WTC11 (cell line): Measurements from ENCODE around the gene OSGEPL1. TPM values are rescaled to one million over a fixed set of nuclear protein-coding genes. Genes with fewer than 3 reads are reported as not detected.

Experiments
- ATAC-seq: fragments of 200-7000 bp; cut with Tn5 transposase; 2 replicates; pipeline ENCODE4 v1.10.0; 2021; ENCODE audit warnings: mild to moderate bottlenecking, moderate library complexity
- CTCF ChIA-PET: fragments of 300-600 bp; sonication (Branson Sonifier 250); formaldehyde crosslinking; loops from one replicate; lab custom pipeline; 2021; ENCODE audit warnings: antibody characterized with exemption; lab: Charles Lee
- POLR2A ChIA-PET: fragments of 350-600 bp; sonication (Branson Sonifier 250); formaldehyde crosslinking; loops from one replicate; lab custom pipeline; 2021; ENCODE audit warnings: antibody characterized with exemption; lab: Charles Lee
- DNase-seq: peaks from one replicate; pipeline ENCODE4 v3.0.0; 2021; ENCODE audit warnings: low spot score
- H3K27ac Mint-ChIP-seq: 2 replicates; pipeline ENCODE4 v1.8.0; 2021; ENCODE audit warnings: mixed read lengths
- H3K27me3 Mint-ChIP-seq: 2 replicates; pipeline ENCODE4 v1.8.0; 2021; ENCODE audit warnings: low read depth, mild to moderate bottlenecking, moderate library complexity, mixed read lengths
- H3K36me3 Mint-ChIP-seq: 2 replicates; pipeline ENCODE4 v1.8.0; 2021; ENCODE audit warnings: mixed read lengths
- H3K4me1 Mint-ChIP-seq: 2 replicates; pipeline ENCODE4 v1.8.0; 2022; ENCODE audit warnings: mixed read lengths
- H3K4me3 Mint-ChIP-seq: 2 replicates; pipeline ENCODE4 v1.8.0; 2021; ENCODE audit warnings: mild to moderate bottlenecking, moderate library complexity, mixed read lengths
- H3K9me3 Mint-ChIP-seq: 2 replicates; pipeline ENCODE4 v1.8.0; 2021; ENCODE audit warnings: mixed read lengths
- AR ChIP-seq: fragments of 250-450 bp; sonication (Bioruptor Pico); IDR thresholded peaks from 2 replicates; pipeline ENCODE4 v1.9.0; 2021; ENCODE audit warnings: mild to moderate bottlenecking
- CBFB ChIP-seq: sonication (generic); formaldehyde crosslinking; IDR thresholded peaks from 2 replicates; pipeline ENCODE4 v1.8.1; 2022; ENCODE audit warnings: mild to moderate bottlenecking, low read depth, missing genetic modification reagents
- CTCF ChIP-seq: fragments of 200-600 bp; IDR thresholded peaks from 2 replicates; pipeline ENCODE4 v1.8.0; 2022; ENCODE audit warnings: antibody characterized with exemption
- E2F5 ChIP-seq: sonication (generic); formaldehyde crosslinking; IDR thresholded peaks from 2 replicates; pipeline ENCODE4 v1.8.1; 2022; ENCODE audit warnings: mild to moderate bottlenecking, moderate library complexity, missing genetic modification reagents
- NFE2L1 ChIP-seq: sonication (generic); formaldehyde crosslinking; IDR thresholded peaks from 2 replicates; pipeline ENCODE4 v1.8.1; 2023; ENCODE audit warnings: missing genetic modification reagents
- NR3C1 ChIP-seq: sonication (generic); formaldehyde crosslinking; conservative IDR thresholded peaks from 2 replicates; pipeline ENCODE4 v1.8.1; 2023; ENCODE audit warnings: low read depth, mild to moderate bottlenecking, missing genetic modification reagents
- OVOL2 ChIP-seq: fragments of 250-450 bp; sonication (Bioruptor Pico); IDR thresholded peaks from 2 replicates; pipeline ENCODE4 v1.9.0; 2021; ENCODE audit warnings: mild to moderate bottlenecking, borderline replicate concordance
- SMAD3 ChIP-seq: sonication (generic); formaldehyde crosslinking; IDR thresholded peaks from 2 replicates; pipeline ENCODE4 v1.8.0; 2022; ENCODE audit warnings: missing genetic modification reagents, mild to moderate bottlenecking, borderline replicate concordance
- USF2 ChIP-seq: sonication (generic); formaldehyde crosslinking; IDR thresholded peaks from 2 replicates; pipeline ENCODE4 v1.8.1; 2023; ENCODE audit warnings: mild to moderate bottlenecking, missing genetic modification reagents, moderate library complexity
- ZNF219 ChIP-seq: sonication (generic); formaldehyde crosslinking; IDR thresholded peaks from 2 replicates; pipeline ENCODE4 v1.8.0; 2023; ENCODE audit warnings: missing genetic modification reagents, mild to moderate bottlenecking, borderline replicate concordance
- total RNA-seq: library from RNA; stranded (reverse); gene quantifications from 3 replicates; pipeline ENCODE4 v1.2.3, GENCODE V29; 2021
- TF ChIP-seq, protein P1 (sequence below): fragments of 250-450 bp; sonication (Bioruptor Pico); IDR thresholded peaks from 2 replicates; pipeline ENCODE4 v1.8.0; 2021; ENCODE audit warnings: mild to moderate bottlenecking
- TF ChIP-seq, protein P2 (sequence below): sonication (generic); formaldehyde crosslinking; IDR thresholded peaks from 2 replicates; pipeline ENCODE4 v1.8.1; 2022; ENCODE audit warnings: missing genetic modification reagents, borderline replicate concordance
- TF ChIP-seq, protein P3 (sequence below): sonication (generic); formaldehyde crosslinking; IDR thresholded peaks from 2 replicates; pipeline ENCODE4 v1.8.0; 2022; ENCODE audit warnings: mild to moderate bottlenecking, missing genetic modification reagents
- TF ChIP-seq, protein P4 (sequence below): sonication (generic); formaldehyde crosslinking; IDR thresholded peaks from 2 replicates; pipeline ENCODE4 v1.8.1; 2023; ENCODE audit warnings: mild to moderate bottlenecking, missing genetic modification reagents
- TF ChIP-seq, protein P5 (sequence below): sonication (generic); formaldehyde crosslinking; IDR thresholded peaks from 2 replicates; pipeline ENCODE4 v1.8.0; 2023; ENCODE audit warnings: missing genetic modification reagents, mild to moderate bottlenecking, borderline replicate concordance

Gene OSGEPL1
- total RNA-seq, 1 experiment from 2014 or later = 15.2 TPM

DNA sequence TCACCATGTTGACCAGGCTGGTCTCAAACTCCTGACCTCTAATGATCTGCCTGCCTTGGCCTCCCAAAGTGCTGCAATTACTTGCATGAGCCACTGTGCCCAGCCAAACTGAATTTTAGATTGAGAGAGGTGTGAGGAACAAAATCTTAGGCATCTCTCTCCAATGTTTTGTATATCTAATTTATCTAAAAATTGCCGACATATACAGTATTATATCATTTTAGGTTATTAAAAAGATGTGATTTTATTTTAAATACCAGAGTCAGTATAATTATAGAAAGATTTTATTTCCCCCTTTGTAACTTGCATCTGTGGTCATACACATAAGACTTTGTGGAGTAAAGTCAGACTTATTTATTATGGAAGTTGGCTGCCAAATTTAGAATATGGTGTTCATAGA, 31.7 kb upstream of the OSGEPL1 start (continued):
- TF ChIP-seq, protein P1, sequence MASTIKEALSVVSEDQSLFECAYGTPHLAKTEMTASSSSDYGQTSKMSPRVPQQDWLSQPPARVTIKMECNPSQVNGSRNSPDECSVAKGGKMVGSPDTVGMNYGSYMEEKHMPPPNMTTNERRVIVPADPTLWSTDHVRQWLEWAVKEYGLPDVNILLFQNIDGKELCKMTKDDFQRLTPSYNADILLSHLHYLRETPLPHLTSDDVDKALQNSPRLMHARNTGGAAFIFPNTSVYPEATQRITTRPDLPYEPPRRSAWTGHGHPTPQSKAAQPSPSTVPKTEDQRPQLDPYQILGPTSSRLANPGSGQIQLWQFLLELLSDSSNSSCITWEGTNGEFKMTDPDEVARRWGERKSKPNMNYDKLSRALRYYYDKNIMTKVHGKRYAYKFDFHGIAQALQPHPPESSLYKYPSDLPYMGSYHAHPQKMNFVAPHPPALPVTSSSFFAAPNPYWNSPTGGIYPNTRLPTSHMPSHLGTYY (CRISPR knock-in tag) = no peak
- TF ChIP-seq AR (CRISPR knock-in tag) (no peak), USF2 (CRISPR knock-in tag) (no peak)

GRCh38 chr2:189791338-189792042, 28.9 kb upstream of the OSGEPL1 start:
- POLR2A ChIA-PET = no interaction called here
- Mint-ChIP-seq H3K27me3 (no peaks in the 10 kb centered on the region), H3K4me1 (peaks cover 8% of the 10 kb centered on the region), H3K9me3 (no peaks in the 10 kb centered on the region), H3K27ac (no peak overlapping the region), H3K4me3 (no peak overlapping the region), H3K36me3 (peaks cover 29% of the 10 kb centered on the region)
- CTCF ChIA-PET = interaction anchor here (1.2 kb wide), 1 partner anchor 29 kb away, joined by 3 read pairs; the partner anchor contains the start of gene OSGEPL1
- no peak for ATAC-seq
- no peak for DNase-seq
- no peak for TF ChIP-seq OVOL2
- no peak for TF ChIP-seq AR (CRISPR knock-in tag)
- TF ChIP-seq ZNF219 = no peak
- TF ChIP-seq CBFB (CRISPR knock-in tag) = no peak
- TF ChIP-seq SMAD3 = no peak
- no peak for TF ChIP-seq E2F5
- TF ChIP-seq, protein P2, sequence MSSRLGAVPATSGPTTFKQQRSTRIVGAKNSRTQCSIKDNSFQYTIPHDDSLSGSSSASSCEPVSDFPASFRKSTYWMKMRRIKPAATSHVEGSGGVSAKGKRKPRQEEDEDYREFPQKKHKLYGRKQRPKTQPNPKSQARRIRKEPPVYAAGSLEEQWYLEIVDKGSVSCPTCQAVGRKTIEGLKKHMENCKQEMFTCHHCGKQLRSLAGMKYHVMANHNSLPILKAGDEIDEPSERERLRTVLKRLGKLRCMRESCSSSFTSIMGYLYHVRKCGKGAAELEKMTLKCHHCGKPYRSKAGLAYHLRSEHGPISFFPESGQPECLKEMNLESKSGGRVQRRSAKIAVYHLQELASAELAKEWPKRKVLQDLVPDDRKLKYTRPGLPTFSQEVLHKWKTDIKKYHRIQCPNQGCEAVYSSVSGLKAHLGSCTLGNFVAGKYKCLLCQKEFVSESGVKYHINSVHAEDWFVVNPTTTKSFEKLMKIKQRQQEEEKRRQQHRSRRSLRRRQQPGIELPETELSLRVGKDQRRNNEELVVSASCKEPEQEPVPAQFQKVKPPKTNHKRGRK (CRISPR knock-in tag) = no peak
- no peak for TF ChIP-seq NFE2L1 (CRISPR knock-in tag)
- TF ChIP-seq, protein P3, sequence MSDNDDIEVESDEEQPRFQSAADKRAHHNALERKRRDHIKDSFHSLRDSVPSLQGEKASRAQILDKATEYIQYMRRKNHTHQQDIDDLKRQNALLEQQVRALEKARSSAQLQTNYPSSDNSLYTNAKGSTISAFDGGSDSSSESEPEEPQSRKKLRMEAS (CRISPR knock-in tag) = no peak
- TF ChIP-seq, protein P4, sequence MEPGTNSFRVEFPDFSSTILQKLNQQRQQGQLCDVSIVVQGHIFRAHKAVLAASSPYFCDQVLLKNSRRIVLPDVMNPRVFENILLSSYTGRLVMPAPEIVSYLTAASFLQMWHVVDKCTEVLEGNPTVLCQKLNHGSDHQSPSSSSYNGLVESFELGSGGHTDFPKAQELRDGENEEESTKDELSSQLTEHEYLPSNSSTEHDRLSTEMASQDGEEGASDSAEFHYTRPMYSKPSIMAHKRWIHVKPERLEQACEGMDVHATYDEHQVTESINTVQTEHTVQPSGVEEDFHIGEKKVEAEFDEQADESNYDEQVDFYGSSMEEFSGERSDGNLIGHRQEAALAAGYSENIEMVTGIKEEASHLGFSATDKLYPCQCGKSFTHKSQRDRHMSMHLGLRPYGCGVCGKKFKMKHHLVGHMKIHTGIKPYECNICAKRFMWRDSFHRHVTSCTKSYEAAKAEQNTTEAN = no peak
- TF ChIP-seq, protein P5, sequence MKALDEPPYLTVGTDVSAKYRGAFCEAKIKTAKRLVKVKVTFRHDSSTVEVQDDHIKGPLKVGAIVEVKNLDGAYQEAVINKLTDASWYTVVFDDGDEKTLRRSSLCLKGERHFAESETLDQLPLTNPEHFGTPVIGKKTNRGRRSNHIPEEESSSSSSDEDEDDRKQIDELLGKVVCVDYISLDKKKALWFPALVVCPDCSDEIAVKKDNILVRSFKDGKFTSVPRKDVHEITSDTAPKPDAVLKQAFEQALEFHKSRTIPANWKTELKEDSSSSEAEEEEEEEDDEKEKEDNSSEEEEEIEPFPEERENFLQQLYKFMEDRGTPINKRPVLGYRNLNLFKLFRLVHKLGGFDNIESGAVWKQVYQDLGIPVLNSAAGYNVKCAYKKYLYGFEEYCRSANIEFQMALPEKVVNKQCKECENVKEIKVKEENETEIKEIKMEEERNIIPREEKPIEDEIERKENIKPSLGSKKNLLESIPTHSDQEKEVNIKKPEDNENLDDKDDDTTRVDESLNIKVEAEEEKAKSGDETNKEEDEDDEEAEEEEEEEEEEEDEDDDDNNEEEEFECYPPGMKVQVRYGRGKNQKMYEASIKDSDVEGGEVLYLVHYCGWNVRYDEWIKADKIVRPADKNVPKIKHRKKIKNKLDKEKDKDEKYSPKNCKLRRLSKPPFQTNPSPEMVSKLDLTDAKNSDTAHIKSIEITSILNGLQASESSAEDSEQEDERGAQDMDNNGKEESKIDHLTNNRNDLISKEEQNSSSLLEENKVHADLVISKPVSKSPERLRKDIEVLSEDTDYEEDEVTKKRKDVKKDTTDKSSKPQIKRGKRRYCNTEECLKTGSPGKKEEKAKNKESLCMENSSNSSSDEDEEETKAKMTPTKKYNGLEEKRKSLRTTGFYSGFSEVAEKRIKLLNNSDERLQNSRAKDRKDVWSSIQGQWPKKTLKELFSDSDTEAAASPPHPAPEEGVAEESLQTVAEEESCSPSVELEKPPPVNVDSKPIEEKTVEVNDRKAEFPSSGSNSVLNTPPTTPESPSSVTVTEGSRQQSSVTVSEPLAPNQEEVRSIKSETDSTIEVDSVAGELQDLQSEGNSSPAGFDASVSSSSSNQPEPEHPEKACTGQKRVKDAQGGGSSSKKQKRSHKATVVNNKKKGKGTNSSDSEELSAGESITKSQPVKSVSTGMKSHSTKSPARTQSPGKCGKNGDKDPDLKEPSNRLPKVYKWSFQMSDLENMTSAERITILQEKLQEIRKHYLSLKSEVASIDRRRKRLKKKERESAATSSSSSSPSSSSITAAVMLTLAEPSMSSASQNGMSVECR = no peak
- TF ChIP-seq CTCF = no peak
- no peak for TF ChIP-seq NR3C1
